Mucosa of stomach (tissue), 1 donor: ENCODE data around the gene SREBF2.

Experiments
- H3K27me3 ChIP-seq: one replicate; pipeline ENCODE4 v1.7.0; 2013; ENCODE audit warnings: mild to moderate bottlenecking, low read length; ENCODE audit not compliant: control insufficient read depth, insufficient read depth
- H3K36me3 ChIP-seq: one replicate; pipeline ENCODE4 v1.7.0; 2013; ENCODE audit warnings: low read length; ENCODE audit not compliant: control insufficient read depth, insufficient read depth
- H3K4me1 ChIP-seq: one replicate; pipeline ENCODE4 v1.7.0; 2013; ENCODE audit warnings: mild to moderate bottlenecking, low read length; ENCODE audit not compliant: control insufficient read depth, insufficient read depth
- H3K4me3 ChIP-seq: one replicate; pipeline ENCODE4 v1.7.0; 2013; ENCODE audit warnings: low read length
- H3K9ac ChIP-seq: one replicate; pipeline ENCODE4 v1.7.0; 2013; ENCODE audit warnings: mild to moderate bottlenecking, low read length, moderate library complexity
- H3K9me3 ChIP-seq: one replicate; pipeline ENCODE4 v1.7.0; 2013; ENCODE audit warnings: mild to moderate bottlenecking, low read length, moderate library complexity; ENCODE audit not compliant: control insufficient read depth
- donor health status: Pancreatic carcinoma.

Gene SREBF2

GRCh38 chr22:41875531-41876270, 42.8 kb downstream of the SREBF2 start:
- peaks cover 26% of the 10 kb centered on the region for H3K36me3 ChIP-seq
- no peak overlapping the region for H3K4me3 ChIP-seq
- H3K9me3 ChIP-seq: no peaks in the 10 kb centered on the region
- H3K9ac ChIP-seq: no peak overlapping the region
- no peaks in the 10 kb centered on the region for H3K27me3 ChIP-seq
- no peaks in the 10 kb centered on the region for H3K4me1 ChIP-seq

GRCh38 chr22:41876275-41876674, 43.4 kb downstream of the SREBF2 start:
- Histone ChIP-seq H3K9me3 (no peaks in the 10 kb centered on the region), H3K27me3 (no peaks in the 10 kb centered on the region), H3K36me3 (peaks cover 22% of the 10 kb centered on the region), H3K9ac (no peak overlapping the region), H3K4me1 (no peaks in the 10 kb centered on the region), H3K4me3 (no peak overlapping the region)

- Histone ChIP-seq H3K4me3 (no peak overlapping the region), H3K4me1 (no peaks in the 10 kb centered on the region), H3K9me3 (no peaks in the 10 kb centered on the region), H3K9ac (no peak overlapping the region), H3K27me3 (no peaks in the 10 kb centered on the region), H3K36me3 (peaks cover 25% of the 10 kb centered on the region)
Observed at GRCh38 chr22:41876675-41877074, 43.8 kb downstream of the SREBF2 start.

- no peak overlapping the region for H3K9ac ChIP-seq
- H3K27me3 ChIP-seq: no peaks in the 10 kb centered on the region
- H3K9me3 ChIP-seq: no peaks in the 10 kb centered on the region
- H3K36me3 ChIP-seq: peaks cover 33% of the 10 kb centered on the region
- no peaks in the 10 kb centered on the region for H3K4me1 ChIP-seq
- H3K4me3 ChIP-seq: no peak overlapping the region
Observed at GRCh38 chr22:41880653-41881052, 47.7 kb downstream of the SREBF2 start.

- H3K4me3 ChIP-seq: no peak overlapping the region
- no peaks in the 10 kb centered on the region for H3K4me1 ChIP-seq
- peaks cover 41% of the 10 kb centered on the region for H3K36me3 ChIP-seq
- no peaks in the 10 kb centered on the region for H3K27me3 ChIP-seq
- H3K9me3 ChIP-seq: no peaks in the 10 kb centered on the region
- H3K9ac ChIP-seq: no peak overlapping the region
Observed at GRCh38 chr22:41883400-41883799, 50.5 kb downstream of the SREBF2 start.

GRCh38 chr22:41885116-41885515, 52.2 kb downstream of the SREBF2 start:
- Histone ChIP-seq H3K4me1 (no peaks in the 10 kb centered on the region), H3K4me3 (no peak overlapping the region), H3K27me3 (no peaks in the 10 kb centered on the region), H3K36me3 (peaks cover 36% of the 10 kb centered on the region), H3K9me3 (no peaks in the 10 kb centered on the region), H3K9ac (no peak overlapping the region)

- H3K4me1 ChIP-seq: no peaks in the 10 kb centered on the region
- no peaks in the 10 kb centered on the region for H3K9me3 ChIP-seq
- H3K9ac ChIP-seq: no peak overlapping the region
- no peaks in the 10 kb centered on the region for H3K27me3 ChIP-seq
- H3K4me3 ChIP-seq: no peak overlapping the region
- peaks cover 36% of the 10 kb centered on the region for H3K36me3 ChIP-seq
Observed at GRCh38 chr22:41885516-41885915, 52.6 kb downstream of the SREBF2 start.

- H3K9me3 ChIP-seq: no peaks in the 10 kb centered on the region
- H3K4me1 ChIP-seq: no peaks in the 10 kb centered on the region
- H3K36me3 ChIP-seq: peaks cover 26% of the 10 kb centered on the region
- H3K9ac ChIP-seq: no peak overlapping the region
- H3K4me3 ChIP-seq: no peak overlapping the region
- H3K27me3 ChIP-seq: no peaks in the 10 kb centered on the region
Observed at GRCh38 chr22:41888627-41889200, 55.8 kb downstream of the SREBF2 start.

GRCh38 chr22:41891407-41891806, 58.5 kb downstream of the SREBF2 start:
- Histone ChIP-seq H3K36me3 (peaks cover 18% of the 10 kb centered on the region), H3K4me1 (no peaks in the 10 kb centered on the region), H3K4me3 (no peak overlapping the region), H3K27me3 (no peaks in the 10 kb centered on the region), H3K9ac (no peak overlapping the region), H3K9me3 (no peaks in the 10 kb centered on the region)

GRCh38 chr22:41892721-41893120, 59.8 kb downstream of the SREBF2 start:
- no peaks in the 10 kb centered on the region for H3K27me3 ChIP-seq
- H3K4me1 ChIP-seq: no peaks in the 10 kb centered on the region
- peaks cover 12% of the 10 kb centered on the region for H3K36me3 ChIP-seq
- H3K9me3 ChIP-seq: no peaks in the 10 kb centered on the region
- no peak overlapping the region for H3K4me3 ChIP-seq
- H3K9ac ChIP-seq: no peak overlapping the region

GRCh38 chr22:41893591-41894375, 60.9 kb downstream of the SREBF2 start:
- no peaks in the 10 kb centered on the region for H3K27me3 ChIP-seq
- no peaks in the 10 kb centered on the region for H3K9me3 ChIP-seq
- no peak overlapping the region for H3K9ac ChIP-seq
- no peak overlapping the region for H3K4me3 ChIP-seq
- H3K4me1 ChIP-seq: no peaks in the 10 kb centered on the region
- peaks cover 9% of the 10 kb centered on the region for H3K36me3 ChIP-seq

- Histone ChIP-seq H3K36me3 (peaks cover 15% of the 10 kb centered on the region), H3K27me3 (no peaks in the 10 kb centered on the region), H3K4me1 (peaks cover 11% of the 10 kb centered on the region), H3K9me3 (no peaks in the 10 kb centered on the region), H3K9ac (no peak overlapping the region), H3K4me3 (no peak overlapping the region)
Observed at GRCh38 chr22:41898645-41899044, 65.7 kb downstream of the SREBF2 start.
